ENCODE data around the gene ZNF462. TPM values are rescaled to one million over a fixed set of nuclear protein-coding genes. Genes with fewer than 3 reads are reported as not detected.

Gene ZNF462
- total and polyA plus RNA-seq, 2 of the 13 experiments (the other 11 are each of a cell fraction or from before 2014, with no cell fraction given) = not detected

DNA sequence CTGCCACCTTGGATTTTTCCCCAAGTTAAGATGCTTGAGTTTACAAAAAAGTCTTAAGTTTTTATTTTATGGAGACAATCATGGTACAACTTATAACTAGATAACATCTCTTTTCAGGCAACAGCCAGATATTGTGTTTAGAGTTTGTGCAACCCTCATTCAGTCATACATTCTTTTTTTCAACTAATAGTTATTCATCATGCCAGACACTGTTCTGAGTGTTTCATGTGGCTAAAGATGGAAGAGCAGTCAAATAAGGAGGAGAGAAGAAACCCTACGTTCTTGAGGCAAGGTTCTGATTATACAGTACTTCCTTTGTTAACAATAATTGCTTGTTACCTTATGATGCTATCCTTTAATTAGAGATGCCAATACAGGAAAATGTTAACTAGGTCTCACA, 42.1 kb upstream of the ZNF462 start:
- ChIA-PET CTCF (ENCODE audit: low intra/inter-chr PET ratio, low total read pairs) (no interaction called here), POLR2A (no interaction called here)
- Histone ChIP-seq H3K4me2 (ENCODE audit: low read depth, low read length) (no peak overlapping the region), H3K9me3 (ENCODE audit: low read length) (no peaks in the 10 kb centered on the region), H3K79me2 (ENCODE audit: insufficient read depth, low read length) (no peaks in the 10 kb centered on the region), H3K4me1 (ENCODE audit: insufficient read depth, low read length) (no peaks in the 10 kb centered on the region), H3K27me3 (ENCODE audit: control insufficient read depth in 1 of 2, insufficient read depth in 2 of 2, low read length in 2 of 2) (no peaks in the 10 kb centered on the region; a peak in 1 of 5 replicates), H3K36me3 (replicated peaks in 1 of 2; ENCODE audit: control insufficient read depth in 1 of 2, insufficient read depth in 2 of 2, low read length in 2 of 2) (no peaks in the 10 kb centered on the region), H3K27ac (ENCODE audit: extremely low read length, insufficient read depth, low read length) (no peak overlapping the region), H3K4me3 (replicated peaks in 1 of 3; ENCODE audit: insufficient read depth in 1 of 3, low read depth in 2 of 3, low read length in 3 of 3) (no peak overlapping the region), H3K9ac (ENCODE audit: insufficient read depth, low read depth, low read length) (no peak overlapping the region), H2AFZ (ENCODE audit: low read length) (no peak overlapping the region), H4K20me1 (ENCODE audit: insufficient read depth, low read length) (no peaks in the 10 kb centered on the region)
- BruUV-seq (replicated peaks) = no TSS peak
- DNase-seq (ENCODE audit: low spot score) (no peak), FAIRE-seq (no peak), ATAC-seq (no peak)
- TF ChIP-seq, protein P1, sequence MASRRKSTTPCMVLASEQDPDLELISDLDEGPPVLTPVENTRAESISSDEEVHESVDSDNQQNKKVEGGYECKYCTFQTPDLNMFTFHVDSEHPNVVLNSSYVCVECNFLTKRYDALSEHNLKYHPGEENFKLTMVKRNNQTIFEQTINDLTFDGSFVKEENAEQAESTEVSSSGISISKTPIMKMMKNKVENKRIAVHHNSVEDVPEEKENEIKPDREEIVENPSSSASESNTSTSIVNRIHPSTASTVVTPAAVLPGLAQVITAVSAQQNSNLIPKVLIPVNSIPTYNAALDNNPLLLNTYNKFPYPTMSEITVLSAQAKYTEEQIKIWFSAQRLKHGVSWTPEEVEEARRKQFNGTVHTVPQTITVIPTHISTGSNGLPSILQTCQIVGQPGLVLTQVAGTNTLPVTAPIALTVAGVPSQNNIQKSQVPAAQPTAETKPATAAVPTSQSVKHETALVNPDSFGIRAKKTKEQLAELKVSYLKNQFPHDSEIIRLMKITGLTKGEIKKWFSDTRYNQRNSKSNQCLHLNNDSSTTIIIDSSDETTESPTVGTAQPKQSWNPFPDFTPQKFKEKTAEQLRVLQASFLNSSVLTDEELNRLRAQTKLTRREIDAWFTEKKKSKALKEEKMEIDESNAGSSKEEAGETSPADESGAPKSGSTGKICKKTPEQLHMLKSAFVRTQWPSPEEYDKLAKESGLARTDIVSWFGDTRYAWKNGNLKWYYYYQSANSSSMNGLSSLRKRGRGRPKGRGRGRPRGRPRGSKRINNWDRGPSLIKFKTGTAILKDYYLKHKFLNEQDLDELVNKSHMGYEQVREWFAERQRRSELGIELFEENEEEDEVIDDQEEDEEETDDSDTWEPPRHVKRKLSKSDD (CRISPR knock-in tag; IDR thresholded peaks at IDR 0.05; ENCODE audit: low read depth) = no peak
- TF ChIP-seq GABPA (IDR thresholded peaks at IDR 0.05; ENCODE audit: low read depth, low read length) (no peak), GABPA (CRISPR knock-in tag; IDR thresholded peaks at IDR 0.05; ENCODE audit: low read depth) (no peak), MTF2 (CRISPR knock-in tag; IDR thresholded peaks at IDR 0.05; ENCODE audit: borderline replicate concordance) (no peak), ZNF501 (CRISPR knock-in tag; IDR thresholded peaks at IDR 0.05) (no peak), NFKB2 (CRISPR knock-in tag; IDR thresholded peaks at IDR 0.05; ENCODE audit: borderline replicate concordance) (no peak), ZNF101 (CRISPR knock-in tag; IDR thresholded peaks at IDR 0.05; ENCODE audit: borderline replicate concordance, low read depth) (no peak), POLR2AphosphoS2 (IDR thresholded peaks at IDR 0.05; ENCODE audit: low read depth, low read length) (no peak), FOXA1 (IDR thresholded peaks at IDR 0.05) (no peak), FOXA1 (CRISPR knock-in tag; IDR thresholded peaks at IDR 0.05) (no peak), HNF4G (IDR thresholded peaks at IDR 0.05; ENCODE audit: borderline replicate concordance, low read depth, low read length) (no peak), HNF4G (CRISPR knock-in tag; IDR thresholded peaks at IDR 0.05; ENCODE audit: borderline replicate concordance, low read depth) (no peak), ZNF235 (CRISPR knock-in tag; IDR thresholded peaks at IDR 0.05; ENCODE audit: borderline replicate concordance) (no peak)
- TF ChIP-seq, protein P2, sequence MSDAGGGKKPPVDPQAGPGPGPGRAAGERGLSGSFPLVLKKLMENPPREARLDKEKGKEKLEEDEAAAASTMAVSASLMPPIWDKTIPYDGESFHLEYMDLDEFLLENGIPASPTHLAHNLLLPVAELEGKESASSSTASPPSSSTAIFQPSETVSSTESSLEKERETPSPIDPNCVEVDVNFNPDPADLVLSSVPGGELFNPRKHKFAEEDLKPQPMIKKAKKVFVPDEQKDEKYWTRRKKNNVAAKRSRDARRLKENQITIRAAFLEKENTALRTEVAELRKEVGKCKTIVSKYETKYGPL (CRISPR knock-in tag; IDR thresholded peaks at IDR 0.05) = no peak
- TF ChIP-seq, protein P3, sequence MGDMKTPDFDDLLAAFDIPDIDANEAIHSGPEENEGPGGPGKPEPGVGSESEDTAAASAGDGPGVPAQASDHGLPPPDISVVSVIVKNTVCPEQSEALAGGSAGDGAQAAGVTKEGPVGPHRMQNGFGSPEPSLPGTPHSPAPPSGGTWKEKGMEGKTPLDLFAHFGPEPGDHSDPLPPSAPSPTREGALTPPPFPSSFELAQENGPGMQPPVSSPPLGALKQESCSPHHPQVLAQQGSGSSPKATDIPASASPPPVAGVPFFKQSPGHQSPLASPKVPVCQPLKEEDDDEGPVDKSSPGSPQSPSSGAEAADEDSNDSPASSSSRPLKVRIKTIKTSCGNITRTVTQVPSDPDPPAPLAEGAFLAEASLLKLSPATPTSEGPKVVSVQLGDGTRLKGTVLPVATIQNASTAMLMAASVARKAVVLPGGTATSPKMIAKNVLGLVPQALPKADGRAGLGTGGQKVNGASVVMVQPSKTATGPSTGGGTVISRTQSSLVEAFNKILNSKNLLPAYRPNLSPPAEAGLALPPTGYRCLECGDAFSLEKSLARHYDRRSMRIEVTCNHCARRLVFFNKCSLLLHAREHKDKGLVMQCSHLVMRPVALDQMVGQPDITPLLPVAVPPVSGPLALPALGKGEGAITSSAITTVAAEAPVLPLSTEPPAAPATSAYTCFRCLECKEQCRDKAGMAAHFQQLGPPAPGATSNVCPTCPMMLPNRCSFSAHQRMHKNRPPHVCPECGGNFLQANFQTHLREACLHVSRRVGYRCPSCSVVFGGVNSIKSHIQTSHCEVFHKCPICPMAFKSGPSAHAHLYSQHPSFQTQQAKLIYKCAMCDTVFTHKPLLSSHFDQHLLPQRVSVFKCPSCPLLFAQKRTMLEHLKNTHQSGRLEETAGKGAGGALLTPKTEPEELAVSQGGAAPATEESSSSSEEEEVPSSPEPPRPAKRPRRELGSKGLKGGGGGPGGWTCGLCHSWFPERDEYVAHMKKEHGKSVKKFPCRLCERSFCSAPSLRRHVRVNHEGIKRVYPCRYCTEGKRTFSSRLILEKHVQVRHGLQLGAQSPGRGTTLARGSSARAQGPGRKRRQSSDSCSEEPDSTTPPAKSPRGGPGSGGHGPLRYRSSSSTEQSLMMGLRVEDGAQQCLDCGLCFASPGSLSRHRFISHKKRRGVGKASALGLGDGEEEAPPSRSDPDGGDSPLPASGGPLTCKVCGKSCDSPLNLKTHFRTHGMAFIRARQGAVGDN (CRISPR knock-in tag; IDR thresholded peaks at IDR 0.05) = no peak
- WGBS (ENCODE audit: low lambda C conversion rate) = 0% methylated on average over 1 of the region's 1 CpG
- in situ Hi-C loops (cut with HindIII; ENCODE audit: extremely low pct_ligation_motif_present, low pct_unique_long_range_greater_than_20kb) (no loop called here), intact Hi-C loops (cut with micrococcal nuclease; ENCODE audit: unreplicated experiment) (no loop called here)
